Endothelial cell of umbilical vein (primary cell): ENCODE data around the gene TMEM94.

ENCODE experiments used
- EZH2 ChIP-seq: IDR thresholded peaks from 2 replicates; pipeline ENCODE4 v1.6.1; 2012; ENCODE audit warnings: borderline replicate concordance, low read depth, mild to moderate bottlenecking, moderate library complexity, low read length, inconsistent platforms; ENCODE audit not compliant: severe bottlenecking
- POLR2A ChIP-seq: IDR thresholded peaks from 2 replicates; pipeline ENCODE4 v1.6.1; 2012; ENCODE audit warnings: low read depth, mild to moderate bottlenecking, control low read depth, low read length

GRCh38 chr17:75511610-75512575, 55.5 kb downstream of the TMEM94 start:
- TF ChIP-seq EZH2 = no peak
- no peak for TF ChIP-seq POLR2A
